Endothelial cell of umbilical vein (primary cell): ENCODE data around the gene B4GALT5.

Source experiments
- CTCF ChIP-seq, 2 donors: IDR thresholded peaks; 1 replicate in 1 of 2; 2 replicates in 1 of 2; pipeline ENCODE4 v1.5.1; 2011; ENCODE audit warnings: low read length in 2 of 2, mild to moderate bottlenecking in 2 of 2, moderate library complexity in 2 of 2, control low read depth in 1 of 2, inconsistent platforms in 1 of 2, low read depth in 1 of 2; ENCODE audit not compliant: insufficient read depth in 1 of 2; ENCODE audit errors: extremely low read depth in 1 of 2
- POLR2A ChIP-seq: IDR thresholded peaks from 2 replicates; pipeline ENCODE4 v1.6.1; 2012; ENCODE audit warnings: low read depth, mild to moderate bottlenecking, control low read depth, low read length

GRCh38 chr20:49681850-49682216 lies 31.8 kb downstream of the B4GALT5 start:
- no peak for TF ChIP-seq CTCF (IDR thresholded peaks at IDR 0.05; ENCODE audit: extremely low read depth in 1 of 2, insufficient read depth in 1 of 2, low read depth in 1 of 2, low read length in 2 of 2)
- TF ChIP-seq POLR2A = no peak
